Dermis blood vessel endothelial cell (primary cell): Measurements from ENCODE around the gene ZNF407. TPM values are rescaled to one million over a fixed set of nuclear protein-coding genes. Genes with fewer than 3 reads are reported as not detected.

Experiments
- DNase-seq: peaks from one replicate; pipeline ENCODE4 v3.0.0; 2010
- total RNA-seq: library from RNA; depleted of rRNA; stranded (reverse); fragments of >200 nt; gene quantifications from 2 replicates; pipeline ENCODE4 v1.2.3, GENCODE V29; 2014

ZNF407 gene
- total RNA-seq, 1 donor from 2014 or later, result 22.8 TPM

DNA sequence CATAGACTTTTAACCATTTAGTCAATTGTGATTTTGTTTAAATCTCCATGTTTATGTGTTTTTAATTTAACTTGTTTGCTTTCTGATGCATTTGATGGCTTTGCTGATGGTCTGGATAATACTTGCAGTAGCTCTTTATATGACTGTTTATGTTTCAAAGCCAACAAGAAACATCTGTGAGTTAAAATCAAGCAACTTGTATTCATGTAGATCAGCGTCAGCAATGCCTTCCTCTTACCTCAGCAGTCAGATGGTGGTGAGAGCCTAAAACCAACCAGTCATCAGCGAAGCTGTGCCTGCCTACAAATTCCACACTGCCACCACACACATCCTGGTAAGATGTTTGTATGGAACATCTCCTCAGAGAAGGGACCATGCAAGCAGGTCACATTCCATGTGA lies 379.4 kb downstream of the ZNF407 start:
- no peak for DNase-seq

DNA sequence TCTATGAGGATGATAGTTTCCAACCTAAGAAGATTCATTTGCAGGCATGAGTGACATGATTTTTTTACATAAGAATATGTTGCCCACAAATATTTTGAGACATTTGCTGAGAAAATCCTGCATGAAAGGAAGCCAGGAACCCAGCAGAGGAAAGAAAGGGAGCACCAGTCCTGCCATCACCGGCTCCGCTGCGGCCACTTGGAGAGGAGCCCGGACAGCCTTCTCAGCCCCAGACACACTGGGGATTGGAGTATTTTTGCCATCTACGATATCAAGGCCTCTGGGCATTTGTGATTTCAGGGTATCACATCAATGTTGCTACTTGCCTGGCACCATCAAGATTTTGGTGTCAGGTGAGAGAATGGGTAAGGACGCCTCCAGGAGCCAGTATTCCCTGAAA lies 383.0 kb downstream of the ZNF407 start:
- DNase-seq, result no peak

DNA sequence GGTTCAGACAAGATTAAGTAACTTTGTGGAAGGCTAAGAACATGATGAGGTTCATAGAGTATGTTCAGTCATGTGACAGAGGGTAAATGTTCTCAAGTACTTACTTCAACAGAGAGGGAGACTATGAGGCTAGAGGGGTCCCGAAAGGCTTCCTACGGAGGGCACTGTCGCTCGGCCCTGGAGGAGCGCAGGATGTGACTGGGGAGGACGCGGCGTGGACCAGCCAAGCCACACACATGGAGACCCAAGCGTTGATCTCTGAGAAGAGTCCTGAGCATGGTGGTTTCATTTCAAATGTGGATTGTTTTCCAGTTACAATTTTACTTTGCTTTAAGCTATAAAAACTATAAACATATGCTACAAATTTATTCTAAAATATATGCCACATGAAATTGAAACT lies 383.8 kb downstream of the ZNF407 start:
- DNase-seq, result no peak

DNA sequence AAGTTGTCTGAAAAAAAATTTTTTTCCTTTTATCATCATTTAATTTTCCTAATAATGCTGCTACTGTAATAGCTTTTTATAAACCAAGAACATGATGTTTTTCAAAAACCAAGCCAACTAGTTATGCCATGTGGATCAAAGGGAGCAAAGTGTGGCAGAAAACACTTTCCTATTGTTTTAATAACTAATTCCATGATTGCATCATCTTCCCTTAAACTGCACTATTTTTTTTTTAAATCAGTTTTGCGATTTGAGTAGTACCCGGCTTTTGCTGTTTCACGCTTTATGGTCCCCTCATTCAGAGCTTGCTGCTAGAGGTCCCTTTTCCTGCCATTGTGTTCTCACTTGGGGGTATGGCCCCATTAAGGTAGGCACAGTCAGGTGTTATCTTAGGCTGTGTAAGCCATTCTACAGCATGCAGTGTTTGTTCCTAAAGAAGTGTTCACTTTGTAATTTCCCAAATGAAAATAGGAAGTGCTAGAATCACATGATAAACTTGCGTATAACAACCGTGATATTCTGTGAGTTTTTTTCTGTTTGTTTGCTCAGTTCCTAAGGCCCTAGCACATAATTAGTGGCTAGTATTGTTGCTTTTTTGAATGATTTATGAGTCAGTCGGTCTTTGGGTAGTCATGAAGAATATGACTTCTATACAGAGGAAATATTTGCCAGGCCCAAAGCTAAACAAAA lies 385.4 kb downstream of the ZNF407 start:
- DNase-seq, result peak; percentile 81

DNA sequence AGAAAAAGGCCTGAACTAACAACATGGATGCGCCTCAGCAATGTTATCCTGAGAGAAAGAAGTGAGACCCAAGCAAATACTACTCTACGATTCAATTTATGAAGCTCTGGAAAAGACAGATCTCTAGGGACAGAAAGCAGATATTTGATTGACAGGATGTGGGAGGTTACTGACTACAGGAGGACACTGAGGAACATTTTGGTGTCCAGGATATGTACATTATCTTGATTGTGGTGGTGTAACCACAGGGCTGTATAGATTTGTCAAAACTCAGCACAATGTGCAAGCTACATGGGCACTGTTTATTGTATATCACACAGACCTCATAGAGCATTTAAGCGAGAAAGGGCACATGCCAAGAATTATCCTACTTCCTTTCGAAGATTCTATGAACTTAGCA lies 391.5 kb downstream of the ZNF407 start:
- no peak for DNase-seq

DNA sequence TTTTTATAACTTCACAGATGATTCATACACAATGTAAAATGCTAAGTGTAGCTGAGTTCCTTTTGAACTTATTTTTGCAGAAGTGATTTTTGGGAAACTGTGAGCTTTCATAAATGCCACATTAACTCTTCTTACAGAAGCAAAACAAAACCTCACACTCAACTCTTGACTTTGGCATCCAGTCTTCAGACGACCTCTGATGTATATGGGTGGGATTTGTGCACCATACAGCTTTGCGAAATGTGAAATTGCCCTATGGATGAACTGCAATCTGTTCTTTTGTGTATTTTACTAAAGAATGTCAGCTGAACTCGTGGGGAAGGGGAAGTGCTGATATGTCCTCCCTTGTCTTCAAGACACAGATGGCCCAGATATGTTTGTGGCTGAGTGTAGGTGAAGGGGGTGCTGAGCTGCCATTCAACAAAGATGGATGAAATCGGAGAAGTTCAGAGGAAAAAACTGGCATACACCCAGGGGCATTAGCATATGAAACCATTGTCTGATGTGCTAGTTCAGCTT lies 393.0 kb downstream of the ZNF407 start:
- DNase-seq, result peak; percentile 13

DNA sequence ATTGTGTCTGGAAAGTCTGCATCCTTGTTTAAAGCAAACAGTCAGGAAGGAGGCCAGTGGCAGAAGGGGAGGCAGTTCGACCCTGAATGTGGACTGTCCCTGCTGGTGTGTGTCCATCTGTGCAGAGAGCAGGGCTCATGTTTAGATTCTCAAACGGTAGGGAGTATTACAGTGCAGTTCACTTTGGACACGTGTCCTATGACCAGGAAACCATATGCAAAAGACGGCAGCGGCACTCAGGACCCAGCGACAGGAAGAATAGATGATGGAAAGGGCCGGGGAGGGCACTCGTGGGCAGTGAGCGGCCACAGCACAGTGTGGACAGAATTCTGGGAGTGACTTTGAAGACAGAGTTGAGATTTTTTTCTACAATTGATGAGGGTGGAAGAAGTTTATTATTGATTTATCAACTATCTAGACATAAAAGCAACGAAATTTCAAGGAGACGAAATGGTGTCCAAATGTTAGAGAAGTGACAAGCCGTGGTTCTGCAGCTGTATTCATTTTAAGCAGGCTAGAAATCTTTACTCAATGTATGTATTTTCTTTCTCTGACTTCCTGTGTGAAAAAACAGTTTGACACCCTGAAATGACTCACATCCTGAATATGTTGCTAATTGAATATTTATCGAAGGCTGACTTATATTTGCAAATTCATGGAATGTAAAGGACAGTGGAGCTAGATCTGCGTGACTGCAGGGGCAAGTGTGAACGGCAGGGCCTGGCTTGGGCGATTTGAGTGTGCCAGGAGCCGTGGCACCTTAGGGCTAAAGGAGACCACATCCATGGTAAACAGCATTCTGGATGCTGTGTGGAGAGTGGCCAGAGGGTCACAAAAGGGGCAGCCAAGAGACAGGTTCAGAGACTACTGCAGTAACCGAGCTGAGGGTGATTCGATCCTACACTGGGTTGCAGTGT lies 397.1 kb downstream of the ZNF407 start:
- peak; percentile 57 for DNase-seq

DNA sequence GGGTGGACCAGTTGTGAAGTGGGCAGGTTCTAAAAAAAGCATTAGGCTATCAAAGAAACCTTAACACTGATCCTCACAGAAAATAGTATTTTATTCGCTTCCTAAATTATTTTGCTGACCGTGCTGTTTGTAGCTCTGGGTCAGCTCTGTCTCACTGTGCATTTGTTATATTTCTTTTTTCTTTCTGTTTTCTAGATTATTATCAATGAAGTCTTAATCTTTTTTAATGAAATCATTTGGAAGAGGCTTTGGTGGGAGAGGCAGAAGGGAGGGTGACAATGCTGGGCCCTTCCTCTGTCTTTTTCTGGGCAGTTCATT lies 397.7 kb downstream of the ZNF407 start:
- DNase-seq, result no peak

DNA sequence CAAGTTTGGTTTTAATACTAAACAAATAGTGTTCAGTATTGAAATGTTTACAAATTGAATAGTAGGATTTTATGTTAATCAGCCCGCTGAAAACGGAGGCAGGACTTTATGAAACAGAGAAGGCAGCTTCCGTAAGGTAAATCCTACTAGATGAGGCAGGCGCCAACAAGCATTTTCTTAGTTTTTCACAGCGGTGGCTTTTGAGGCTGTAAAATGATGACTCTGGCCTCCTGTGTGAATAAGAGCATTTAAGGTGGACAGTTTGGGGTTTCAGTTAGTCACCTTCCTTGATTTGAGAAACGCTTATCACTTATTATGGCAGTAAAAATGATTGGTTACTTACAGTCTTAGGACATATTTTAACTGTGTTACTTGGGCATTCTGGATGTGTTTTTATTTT lies 398.4 kb downstream of the ZNF407 start:
- DNase-seq, result peak; percentile 33

DNA sequence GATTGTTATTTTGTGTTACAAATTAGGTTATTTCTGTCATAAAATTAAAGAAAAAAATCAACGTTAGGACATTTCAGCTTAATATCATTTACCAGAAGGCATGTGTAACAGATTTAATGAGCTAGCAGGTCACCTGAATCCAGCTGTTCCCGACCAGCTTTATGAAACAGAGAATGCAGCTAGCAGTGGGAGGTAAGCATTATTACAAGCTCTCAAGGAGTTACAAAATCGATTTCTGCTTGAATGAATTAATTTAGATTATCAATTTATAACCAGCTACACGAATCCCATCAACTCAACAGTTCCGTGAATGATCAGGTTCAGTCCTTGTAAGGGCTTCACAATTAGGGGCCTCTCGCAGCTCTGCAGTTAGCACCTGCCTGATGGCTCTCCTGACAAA lies 399.3 kb downstream of the ZNF407 start:
- DNase-seq, result no peak

DNA sequence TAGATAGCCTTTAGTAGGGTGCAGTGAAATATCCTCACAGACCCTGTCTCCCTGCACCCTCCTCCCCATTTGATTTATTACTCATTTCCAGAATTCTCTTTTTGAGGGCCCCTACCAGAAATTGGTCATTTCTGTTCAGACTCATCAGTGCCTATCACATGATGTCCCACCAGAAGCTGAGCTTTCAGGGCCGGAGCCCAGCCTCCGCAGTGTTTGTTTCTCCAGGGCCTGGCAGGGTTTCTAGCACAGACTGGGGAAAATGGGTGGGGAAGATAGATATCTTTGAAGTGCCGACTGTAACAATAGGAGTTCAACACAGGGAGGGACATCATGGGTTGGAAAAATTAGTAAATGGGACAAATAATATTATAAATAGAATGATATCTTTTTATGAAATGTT lies 403.2 kb downstream of the ZNF407 start:
- no peak for DNase-seq

DNA sequence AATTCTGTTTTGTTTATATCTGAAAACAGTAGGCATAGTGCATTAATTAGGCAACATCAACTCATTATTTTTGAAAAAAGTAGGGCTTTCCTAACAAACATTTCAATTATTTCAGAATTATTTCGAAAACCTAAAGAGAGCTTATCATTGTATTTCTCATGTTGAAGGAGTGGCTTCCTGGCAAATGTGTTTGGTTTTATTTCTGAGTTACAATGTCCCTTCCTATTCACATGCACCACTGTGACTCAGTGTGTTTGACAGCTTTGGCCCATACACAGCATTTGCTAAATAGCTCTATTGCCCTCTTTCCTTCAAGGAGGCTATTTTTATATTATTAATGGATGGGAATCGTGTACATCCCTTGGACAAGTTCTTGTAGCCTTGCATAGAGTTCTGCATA lies 405.4 kb downstream of the ZNF407 start:
- peak; percentile 45 for DNase-seq

DNA sequence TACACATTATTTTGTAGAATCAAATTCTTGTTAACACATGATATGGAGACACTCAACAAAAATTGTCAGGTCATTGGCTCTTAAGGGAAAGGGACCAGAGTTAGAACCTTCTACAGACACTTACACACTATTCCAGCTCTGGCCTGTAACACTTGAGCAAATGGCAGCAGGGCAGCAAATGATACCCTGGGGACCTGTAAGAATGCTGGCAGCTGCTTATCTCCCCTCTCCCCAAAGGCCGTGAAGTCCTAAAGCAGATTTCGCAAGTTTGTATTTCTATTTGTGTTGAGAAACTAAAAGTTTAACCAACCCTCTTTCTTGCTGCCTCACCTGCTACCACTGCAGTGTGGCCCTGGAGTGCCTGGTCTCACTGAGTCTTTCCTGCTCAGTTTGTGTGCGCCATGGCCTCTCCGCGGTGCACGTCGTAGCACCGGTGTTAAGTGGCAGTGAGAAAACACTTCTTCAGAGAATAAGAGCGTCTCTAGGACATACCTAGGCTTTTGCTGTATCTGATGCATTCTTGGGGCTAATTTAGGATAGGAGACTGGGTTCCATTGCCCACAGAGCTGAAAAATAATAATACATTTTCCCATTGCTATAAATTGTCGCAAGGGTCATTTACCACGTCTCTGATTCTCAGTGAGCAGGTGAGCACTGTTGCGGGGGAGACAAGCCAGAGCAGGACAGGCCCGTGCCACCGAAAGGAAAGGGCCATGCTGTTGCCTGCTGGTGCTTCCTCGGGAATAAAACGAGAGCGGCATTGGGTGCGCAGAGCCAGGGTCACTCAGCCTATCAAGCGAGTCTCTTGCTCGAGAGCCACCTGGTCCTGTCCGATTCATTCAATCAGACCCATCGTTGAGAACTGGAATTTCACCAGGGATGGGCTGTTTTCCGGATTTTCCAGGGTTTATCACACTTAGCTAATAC lies 406.4 kb downstream of the ZNF407 start:
- no peak for DNase-seq

DNA sequence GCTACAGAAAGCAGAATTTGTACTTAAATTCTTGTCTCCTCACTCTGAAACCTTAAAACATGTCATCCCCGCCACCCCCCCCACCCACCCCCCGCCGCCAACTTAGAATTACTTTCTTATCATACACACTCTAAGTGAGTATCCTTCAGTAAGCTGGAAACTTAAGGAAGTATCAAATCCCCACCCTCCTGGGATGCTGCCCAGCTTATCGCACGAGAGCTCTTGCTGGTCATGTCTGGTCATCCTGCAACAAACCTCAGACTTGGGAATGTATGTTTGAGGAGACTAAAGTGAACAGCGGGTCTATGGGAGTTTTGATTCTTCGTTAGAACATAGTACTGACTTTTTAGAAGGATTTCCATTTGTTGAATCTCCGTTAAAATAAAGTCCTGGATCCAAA lies 408.0 kb downstream of the ZNF407 start:
- no peak for DNase-seq

DNA sequence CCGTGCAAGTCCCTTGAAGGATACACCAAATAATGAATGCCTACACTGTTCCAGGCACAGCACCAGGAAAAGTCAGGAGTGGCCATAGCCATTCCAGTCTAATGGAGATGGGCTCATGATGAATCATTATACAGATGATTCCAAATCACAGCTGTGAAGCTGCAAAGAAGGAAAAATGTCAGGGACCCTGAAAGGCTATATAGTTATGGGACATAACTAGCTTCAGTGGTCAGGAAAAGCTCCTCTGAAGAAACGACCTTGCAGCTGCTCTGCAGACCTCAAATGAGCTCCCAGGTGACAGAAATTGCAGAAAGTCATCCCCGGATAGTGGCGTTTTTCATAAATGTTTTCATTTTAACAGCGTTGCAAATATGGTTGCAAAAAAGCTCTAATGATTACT lies 410.5 kb downstream of the ZNF407 start:
- DNase-seq, result no peak

DNA sequence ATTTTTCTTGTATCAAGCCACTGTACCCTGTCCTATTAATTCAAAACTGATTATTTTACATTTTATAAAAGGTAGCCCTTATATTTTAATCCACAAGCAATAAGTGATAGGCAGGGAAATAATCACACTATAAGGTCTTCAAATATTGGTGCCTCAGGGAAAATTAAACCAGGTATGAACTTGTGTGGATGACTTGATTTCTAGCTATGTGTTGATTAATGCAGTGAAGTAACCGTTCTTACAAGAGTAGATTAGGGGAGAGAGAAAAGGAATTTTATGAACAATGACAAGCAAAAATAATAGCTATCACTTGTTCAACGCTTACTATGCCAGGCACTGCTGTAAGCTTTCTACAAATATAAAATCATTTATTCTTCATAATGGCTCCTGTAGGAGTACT lies 411.6 kb downstream of the ZNF407 start:
- no peak for DNase-seq

DNA sequence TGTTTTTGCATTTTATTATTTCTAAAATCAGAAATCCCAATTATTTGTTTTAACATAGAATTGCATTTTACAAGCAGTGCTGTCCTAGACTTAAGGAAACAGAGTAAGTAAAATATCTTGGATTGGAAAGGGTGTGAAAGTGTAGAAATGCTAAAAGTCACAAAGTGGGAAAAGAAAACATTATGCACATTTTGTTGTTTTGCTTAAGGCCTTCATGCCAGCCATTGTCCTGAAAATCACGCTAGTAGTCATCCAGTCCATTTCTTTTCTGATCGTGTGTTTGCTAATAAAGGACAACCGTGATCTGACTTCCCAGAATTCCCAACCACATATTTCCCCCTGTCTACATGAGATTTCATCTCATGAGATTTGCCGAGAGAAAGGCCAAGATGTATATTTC lies 412.2 kb downstream of the ZNF407 start:
- no peak for DNase-seq

DNA sequence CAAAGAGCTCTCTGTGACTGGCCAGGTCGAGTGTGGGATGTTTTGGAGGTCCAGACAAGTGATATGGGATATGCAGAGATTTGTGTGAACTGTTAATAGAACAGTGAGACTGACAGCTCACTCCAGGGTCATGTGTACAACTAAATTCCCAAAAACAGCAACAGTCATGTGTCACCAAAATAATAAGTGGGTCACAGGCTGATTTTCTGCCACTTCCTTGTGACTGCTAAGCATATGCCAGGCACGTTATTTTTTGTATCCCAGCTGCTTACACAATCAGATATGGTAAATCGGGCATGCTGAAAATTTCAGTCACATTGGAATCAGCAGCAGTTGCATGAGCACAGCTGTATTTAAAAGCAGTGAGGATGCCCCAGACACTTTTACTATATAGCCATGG lies 412.6 kb downstream of the ZNF407 start:
- DNase-seq, result no peak

DNA sequence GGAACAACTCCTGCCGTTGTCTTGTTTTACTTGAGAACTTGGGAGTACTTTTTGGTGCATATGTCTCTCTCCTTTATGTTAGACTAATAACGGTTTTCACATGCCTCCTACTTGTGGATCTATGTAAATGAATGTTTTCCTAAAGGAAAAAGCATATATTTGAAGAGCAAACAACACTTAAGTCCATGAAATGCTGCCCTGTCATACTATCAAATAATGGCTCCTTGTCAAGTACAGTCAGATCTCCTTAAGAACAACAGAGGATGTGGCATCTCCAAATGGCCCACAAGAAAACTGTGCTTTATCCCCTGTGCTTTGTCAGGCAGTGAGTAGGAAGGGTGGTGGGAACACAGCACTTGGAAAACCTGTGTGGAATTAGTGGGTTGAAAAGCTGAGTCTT lies 413.0 kb downstream of the ZNF407 start:
- DNase-seq, result no peak

DNA sequence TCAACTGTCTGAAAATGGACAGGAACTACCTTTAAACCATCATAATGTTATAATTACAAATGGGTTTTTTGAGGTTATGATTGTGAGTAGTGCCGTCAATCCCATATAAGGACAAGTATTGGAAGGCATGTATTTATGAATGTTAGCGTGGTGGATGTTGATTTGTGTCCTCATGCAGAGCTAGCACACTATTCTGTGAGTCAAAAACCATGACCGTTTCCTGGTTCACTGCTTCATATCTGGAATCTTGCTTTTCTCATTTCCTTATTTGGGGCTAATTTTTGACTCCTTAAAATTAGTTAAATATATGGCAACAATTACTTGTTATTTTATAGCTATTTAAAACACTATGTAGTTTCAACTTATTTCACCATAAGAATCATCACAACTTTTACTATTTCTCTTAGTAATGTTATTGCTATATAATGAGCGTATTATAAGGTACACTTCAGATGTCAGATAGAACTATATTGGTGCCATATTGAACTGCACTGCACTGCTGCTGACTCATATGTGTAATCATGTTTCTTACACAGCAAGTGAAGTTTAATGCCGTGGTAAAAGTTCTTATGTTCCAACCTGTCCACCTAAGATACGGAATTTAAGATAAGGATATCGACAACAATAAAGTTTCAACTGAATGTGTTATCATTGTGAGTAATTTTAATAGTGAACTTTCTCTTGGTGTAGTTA lies 418.5 kb downstream of the ZNF407 start:
- no peak for DNase-seq

DNA sequence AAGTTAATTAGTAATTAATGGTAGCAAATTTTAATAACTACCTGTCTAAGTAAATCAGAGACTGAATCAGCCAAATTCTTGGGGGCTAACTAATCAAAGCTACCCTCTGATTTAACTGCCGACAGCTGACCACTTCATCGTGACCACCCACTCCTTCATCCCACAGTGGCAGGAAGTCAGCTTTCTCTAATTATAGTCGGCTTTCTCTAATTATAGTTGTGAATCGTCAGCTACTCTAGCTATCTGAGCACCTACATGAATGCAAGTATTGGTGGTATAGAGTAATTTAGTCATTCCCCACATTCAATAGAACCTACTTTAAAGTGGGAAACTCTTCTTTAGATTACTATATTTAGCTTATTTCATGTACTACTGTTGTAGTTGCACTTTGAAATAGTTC lies 425.8 kb downstream of the ZNF407 start:
- DNase-seq, result no peak

DNA sequence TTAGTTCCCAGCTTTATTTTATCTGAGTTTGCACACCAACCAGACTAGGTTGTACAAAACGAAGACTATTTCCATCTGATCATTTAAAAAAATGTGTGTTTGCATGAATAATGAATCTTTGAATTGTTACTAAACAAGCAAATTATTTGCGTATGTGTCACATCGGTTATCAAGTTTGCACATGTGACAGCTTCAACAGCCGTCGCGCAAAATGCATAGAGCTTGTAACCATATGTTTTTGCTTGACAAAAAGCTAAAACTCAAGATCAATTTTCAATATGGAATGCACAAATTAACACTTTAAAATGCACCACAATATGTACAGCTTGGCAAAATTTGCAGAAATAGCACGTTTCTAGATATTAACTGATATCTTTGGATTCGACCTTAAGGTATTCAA lies 427.2 kb downstream of the ZNF407 start:
- DNase-seq, result no peak
